NK-92 treated with Interleukin-12 subunit alpha and Interleukin-12 subunit beta, amount 100 ng/mL, for 24 hours (cell line): ENCODE measurements around the gene XKRX.
A peak's percentile ranks its signal among the peaks of the same experiment; 100 is the strongest.

Experiments used
- DNase-seq: peaks from one replicate; lab custom pipeline; 2025; lab: John Stamatoyannopoulos, UW

XKRX gene

GRCh38 chrX:100895365-100896075, 33.2 kb downstream of the XKRX start:
- DNase-seq, result no peak

- DNase-seq, result no peak
These were observed 45.1 kb downstream of the XKRX start for GRCh38 chrX:100883654-100884053.

- no peak for DNase-seq
These were observed 48.3 kb downstream of the XKRX start for GRCh38 chrX:100880368-100880767.

- DNase-seq, result no peak
These were observed 54.4 kb downstream of the XKRX start, which contains the start of gene NOX1 for GRCh38 chrX:100874325-100874724. Gene NOX1 (minus strand): TSS chrX:100874359. CDS start chrX:100874139, 220 bp downstream.

- no peak for DNase-seq
These were observed 56.8 kb downstream of the XKRX start for GRCh38 chrX:100871594-100872560.

GRCh38 chrX:100870527-100870926, 58.2 kb downstream of the XKRX start:
- no peak for DNase-seq

GRCh38 chrX:100868273-100868672, 60.4 kb downstream of the XKRX start:
- DNase-seq, result peak; percentile 4

GRCh38 chrX:100864657-100865391, 63.9 kb downstream of the XKRX start:
- DNase-seq, result no peak
